ENCODE data around the gene CD164L2.

The CD164L2 gene

GRCh38 chr1:27353166-27353565 is 30.0 kb downstream of the CD164L2 start:
- H3K4me1 ChIP-seq (ENCODE audit: control insufficient read depth, insufficient read depth, low read length) = peaks cover 4% of the 10 kb centered on the region
- POLR2A ChIA-PET = interaction anchor here (1.7 kb wide), 1 partner anchor 12 kb away, joined by 8 read pairs; no protein-coding TSS in a partner anchor
- peaks cover 0 to 33% of the 10 kb centered on the region in 2 experiments; a peak in 1 of 3 replicates for H3K36me3 ChIP-seq (ENCODE audit: control insufficient read depth in 2 of 2, insufficient read depth in 1 of 2, low read length in 2 of 2)
- no peak overlapping the region for H3K27ac ChIP-seq (ENCODE audit: extremely low read depth, low read depth, low read length)
- H3K9me3 ChIP-seq (ENCODE audit: control insufficient read depth, insufficient read depth, low read depth, low read length) = no peaks in the 10 kb centered on the region
- TF ChIP-seq ZNF670 (tag by site-specific recombination; IDR thresholded peaks at IDR 0.05; ENCODE audit: low read depth) = no peak
- TF ChIP-seq HOXA7 (CRISPR knock-in tag; IDR thresholded peaks at IDR 0.05; ENCODE audit: borderline replicate concordance) = no peak
- TF ChIP-seq ZNF600 (tag by site-specific recombination; IDR thresholded peaks at IDR 0.05) = peak; percentile 28; the same call in 1 of the 2 replicates
- no peak overlapping the region for H3K4me3 ChIP-seq (ENCODE audit: low read depth, low read length)
- CTCF ChIA-PET = interaction anchor here (0.6 to 7.8 kb wide), 5 partner anchors 9 to 310 kb away, joined by 3 to 84 read pairs (median 4); partner anchors contain the start of gene MAP3K6

- Histone ChIP-seq H3K4me3 (ENCODE audit: low read depth, low read length) (no peak overlapping the region), H3K9me3 (ENCODE audit: control insufficient read depth, insufficient read depth, low read depth, low read length) (no peaks in the 10 kb centered on the region), H3K27ac (ENCODE audit: extremely low read depth, low read depth, low read length) (no peak overlapping the region), H3K4me1 (ENCODE audit: control insufficient read depth, insufficient read depth, low read length) (peaks cover 4% of the 10 kb centered on the region), H3K36me3 (ENCODE audit: control insufficient read depth in 2 of 2, insufficient read depth in 1 of 2, low read length in 2 of 2) (peaks cover 0 to 31% of the 10 kb centered on the region in 2 experiments; a peak in 1 of 3 replicates)
- TF ChIP-seq ZNF449 (tag by site-specific recombination; IDR thresholded peaks at IDR 0.05) (peak; percentile 87), ZNF140 (tag by site-specific recombination; IDR thresholded peaks at IDR 0.05) (no peak), GLIS2 (tag by site-specific recombination; IDR thresholded peaks at IDR 0.05) (0 out of 2 replicates have a peak, but pooled peaks have one; percentile 24)
- ChIA-PET CTCF (interaction anchor here (7.8 kb wide), 1 partner anchor 15 kb away, joined by 84 read pairs; the partner anchor contains the start of gene MAP3K6), POLR2A (no interaction called here)
Measured at GRCh38 chr1:27351541-27352107, 31.5 kb downstream of the CD164L2 start.

- CTCF ChIA-PET = interaction anchor here (3.2 to 7.8 kb wide), 2 partner anchors 16 to 19 kb away, joined by 17 to 84 read pairs; partner anchors contain the start of gene MAP3K6
Measured at GRCh38 chr1:27350663-27351540, 32.2 kb downstream of the CD164L2 start.

More at GRCh38 chr1:27350663-27351540, 32.2 kb downstream of the CD164L2 start:
- TF ChIP-seq ZNF571 (tag by site-specific recombination; IDR thresholded peaks at IDR 0.05) (no peak), ZNF148 (tag by site-specific recombination; IDR thresholded peaks at IDR 0.05; ENCODE audit: borderline replicate concordance) (no peak), ZNF701 (tag by site-specific recombination; IDR thresholded peaks at IDR 0.05) (no peak), GLIS2 (tag by site-specific recombination; IDR thresholded peaks at IDR 0.05) (peak; percentile 10; the same call in 1 of the 2 replicates), ZNF311 (tag by site-specific recombination; IDR thresholded peaks at IDR 0.05; ENCODE audit: borderline replicate concordance) (no peak), SP2 (tag by site-specific recombination; IDR thresholded peaks at IDR 0.05) (peak; percentile 34), ZSCAN18 (tag by site-specific recombination; IDR thresholded peaks at IDR 0.05) (no peak), ZNF610 (tag by site-specific recombination; IDR thresholded peaks at IDR 0.05; ENCODE audit: borderline replicate concordance) (no peak)
- Histone ChIP-seq H3K27ac (ENCODE audit: extremely low read depth, low read depth, low read length) (no peak overlapping the region), H3K36me3 (ENCODE audit: control insufficient read depth in 2 of 2, insufficient read depth in 1 of 2, low read length in 2 of 2) (peaks cover 0 to 28% of the 10 kb centered on the region in 2 experiments; a peak in 1 of 3 replicates), H3K4me3 (ENCODE audit: low read depth, low read length) (no peak overlapping the region), H3K4me1 (ENCODE audit: control insufficient read depth, insufficient read depth, low read length) (peaks cover 4% of the 10 kb centered on the region), H3K9me3 (ENCODE audit: control insufficient read depth, insufficient read depth, low read depth, low read length) (no peaks in the 10 kb centered on the region)
- POLR2A ChIA-PET = no interaction called here

All from HEK293 (cell line).